ENCODE results near the gene C2CD4A. TPM values are rescaled to one million over a fixed set of nuclear protein-coding genes. Genes with fewer than 3 reads are reported as not detected.
"Not testable (repeated sequence)": the region's sequence is repeated elsewhere in the genome, so short reads cannot be mapped to it uniquely, and the experiment has no call there.

The C2CD4A gene
- total RNA-seq: under 0.01 TPM

- DNase-seq (ENCODE audit: low spot score in 2 of 2): peak in 1 of 2 donors; percentile 29
- no peak for FAIRE-seq
Measured at GRCh38 chr15:62066663-62067447, at the start of gene C2CD4A. Gene C2CD4A, plus strand, starts transcription at chr15:62066977. Its CDS starts 637 bp downstream, at chr15:62067614.

- no peak for DNase-seq (ENCODE audit: low spot score in 2 of 2)
- no peak for FAIRE-seq
Measured at GRCh38 chr15:62020576-62021160, 46.1 kb upstream of the C2CD4A start.

GRCh38 chr15:62021991-62022600 is 44.7 kb upstream of the C2CD4A start:
- no peak for DNase-seq (ENCODE audit: low spot score in 2 of 2)
- no peak for FAIRE-seq

- no peak for DNase-seq (ENCODE audit: low spot score in 2 of 2)
- no peak for FAIRE-seq
Measured at GRCh38 chr15:62026487-62027262, 40.1 kb upstream of the C2CD4A start.

- DNase-seq (ENCODE audit: low spot score in 2 of 2) (no peak), FAIRE-seq (no peak)
Measured at GRCh38 chr15:62027263-62027565, 39.6 kb upstream of the C2CD4A start.

- FAIRE-seq (no peak), DNase-seq (ENCODE audit: low spot score in 2 of 2) (no peak)
Measured at GRCh38 chr15:62027916-62028315, 38.9 kb upstream of the C2CD4A start.

GRCh38 chr15:62035256-62035924 is 31.4 kb upstream of the C2CD4A start:
- FAIRE-seq: peak; percentile 24
- no peak for DNase-seq (ENCODE audit: low spot score in 2 of 2)

GRCh38 chr15:62046078-62046743 is 20.6 kb upstream of the C2CD4A start:
- FAIRE-seq: no peak

GRCh38 chr15:62047282-62047827 is 19.4 kb upstream of the C2CD4A start:
- no peak for FAIRE-seq
- no peak for DNase-seq (ENCODE audit: low spot score in 2 of 2)

More at GRCh38 chr15:62046078-62046743, 20.6 kb upstream of the C2CD4A start:
- DNase-seq (ENCODE audit: low spot score in 2 of 2): no peak

- not testable (repeated sequence) for DNase-seq (ENCODE audit: low spot score in 2 of 2); FAIRE-seq
Measured at GRCh38 chr15:62048254-62048653, 18.5 kb upstream of the C2CD4A start.

- FAIRE-seq (no peak), DNase-seq (ENCODE audit: low spot score in 2 of 2) (no peak)
Measured at GRCh38 chr15:62050115-62050514, 16.7 kb upstream of the C2CD4A start.

GRCh38 chr15:62051166-62051565 is 15.6 kb upstream of the C2CD4A start:
- no peak for FAIRE-seq
- DNase-seq (ENCODE audit: low spot score in 2 of 2): no peak

- FAIRE-seq (no peak), DNase-seq (ENCODE audit: low spot score in 2 of 2) (no peak)
Measured at GRCh38 chr15:62052713-62053112, 14.1 kb upstream of the C2CD4A start.

- FAIRE-seq: no peak
- no peak for DNase-seq (ENCODE audit: low spot score in 2 of 2)
Measured at GRCh38 chr15:62053439-62054085, 13.2 kb upstream of the C2CD4A start.

GRCh38 chr15:62054979-62055378 is 11.8 kb upstream of the C2CD4A start:
- FAIRE-seq: no peak
- no peak for DNase-seq (ENCODE audit: low spot score in 2 of 2)

GRCh38 chr15:62057341-62057980 is 9.3 kb upstream of the C2CD4A start:
- FAIRE-seq (no peak), DNase-seq (ENCODE audit: low spot score in 2 of 2) (no peak)

- FAIRE-seq: no peak
- no peak for DNase-seq (ENCODE audit: low spot score in 2 of 2)
Measured at GRCh38 chr15:62058327-62059028, 8.3 kb upstream of the C2CD4A start.

Data from frontal cortex (tissue), 4 donors.